ENCODE measurements around the gene TUT1.

The TUT1 gene

GRCh38 chr11:62542750-62543567 is 48.4 kb downstream of the TUT1 start:
- peak; percentile 42 to 72 for DNase-seq (ENCODE audit: low read depth in 1 of 2, low spot score in 1 of 2)

GRCh38 chr11:62542111-62542745 is 49.1 kb downstream of the TUT1 start:
- DNase-seq (ENCODE audit: low read depth in 1 of 2, low spot score in 1 of 2), result no peak

DNA sequence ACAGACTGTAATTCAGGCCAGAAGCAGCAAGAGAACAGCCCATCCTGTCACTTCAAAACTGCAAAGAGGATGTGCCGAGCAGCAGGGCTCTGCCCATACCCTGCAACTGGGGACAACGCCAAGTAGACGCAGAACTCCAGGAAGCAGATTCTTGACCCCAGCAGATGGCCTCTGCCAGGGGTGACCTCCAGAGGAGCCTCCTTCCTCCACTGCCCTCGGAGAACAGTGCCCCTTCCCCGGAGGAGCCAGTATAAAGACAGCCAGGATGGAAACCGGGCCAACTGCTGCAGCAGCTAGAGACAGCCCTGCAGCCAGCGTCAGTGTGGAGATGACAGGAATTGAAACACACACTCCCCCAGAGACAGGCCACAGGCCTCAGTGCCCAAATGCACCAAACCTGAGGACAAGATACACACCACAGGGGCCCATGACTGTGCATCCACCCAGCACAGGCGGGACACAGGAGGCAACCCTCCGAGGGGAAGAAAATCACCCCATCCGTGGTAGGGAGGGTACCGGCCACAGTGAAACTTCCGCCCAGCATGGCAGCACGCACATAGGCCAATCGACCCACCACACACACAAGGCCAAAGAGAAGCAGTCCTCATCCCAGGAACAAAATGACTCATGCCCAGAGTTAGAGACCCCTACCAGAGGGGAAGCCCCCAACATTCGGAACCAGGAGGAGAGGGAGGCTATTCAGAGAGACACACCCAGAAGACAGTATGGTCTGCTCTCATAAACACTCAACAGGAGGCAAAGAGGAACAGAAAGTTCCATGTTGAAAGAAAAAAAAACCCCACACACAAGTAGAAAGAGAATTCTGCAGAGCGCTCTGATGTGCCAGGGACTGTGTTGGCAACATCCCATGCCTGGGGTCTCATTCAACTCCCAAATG is 50.3 kb downstream of the TUT1 start:
- DNase-seq (ENCODE audit: low read depth in 1 of 2, low spot score in 1 of 2), result no peak

- DNase-seq (ENCODE audit: low read depth in 1 of 2, low spot score in 1 of 2), result peak in 1 of 2 donors; percentile 44
Observed at GRCh38 chr11:62539238-62539925, 51.9 kb downstream of the TUT1 start.

GRCh38 chr11:62538470-62539237 is 52.7 kb downstream of the TUT1 start:
- DNase-seq (ENCODE audit: low read depth in 1 of 2, low spot score in 1 of 2), result no peak

DNA sequence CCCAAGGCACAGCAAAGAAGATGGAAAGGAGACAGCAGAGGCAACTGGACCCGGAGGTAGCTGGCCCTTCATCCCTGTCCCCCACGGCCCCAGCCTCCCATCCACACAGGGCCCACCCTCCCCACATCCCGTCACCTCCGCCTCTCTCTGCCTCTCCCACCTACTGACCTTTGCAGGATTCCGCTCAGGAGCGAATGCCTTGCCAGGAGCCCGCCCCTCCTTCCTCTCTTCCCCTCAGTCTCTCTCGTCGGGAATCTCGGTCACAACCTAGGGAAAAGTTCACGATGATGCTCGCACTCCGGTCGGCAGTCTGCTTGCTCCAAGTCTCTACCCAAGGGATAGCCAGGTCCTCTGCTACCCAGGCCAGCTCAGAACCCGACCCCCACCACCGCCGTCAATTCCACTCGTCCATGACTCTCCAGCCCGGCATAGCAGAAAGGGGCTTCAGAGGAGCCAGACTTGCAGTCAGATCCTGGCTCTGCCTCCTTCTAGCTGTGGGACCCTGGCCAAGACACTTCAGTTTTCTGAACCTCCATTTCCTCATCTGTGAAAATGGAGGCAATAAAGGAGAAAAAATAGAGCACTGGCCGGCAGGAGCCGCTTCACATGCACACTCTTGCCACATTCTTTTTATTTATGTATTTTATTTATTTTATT is 54.9 kb downstream of the TUT1 start:
- DNase-seq (ENCODE audit: low read depth in 1 of 2, low spot score in 1 of 2), result no peak

DNA sequence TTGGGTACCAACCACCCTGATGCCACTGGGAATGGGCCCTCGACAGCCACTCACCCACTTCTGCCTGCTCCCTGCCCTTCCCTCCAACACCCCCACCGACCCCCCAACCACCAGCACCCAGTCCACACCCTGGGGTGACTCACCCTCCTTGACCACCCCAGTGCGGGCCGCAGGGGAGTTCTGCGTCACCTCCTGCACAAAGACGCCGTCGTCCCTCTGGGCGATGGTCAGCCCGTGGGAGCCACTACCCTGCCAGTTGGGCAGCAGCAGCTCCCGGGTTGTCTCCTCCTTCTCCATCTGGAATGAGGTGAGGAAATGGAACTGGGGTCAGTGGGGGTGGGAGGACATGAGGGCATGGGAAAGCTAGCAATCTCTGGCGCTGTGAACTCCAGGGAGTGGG is 55.5 kb downstream of the TUT1 start:
- no peak for DNase-seq (ENCODE audit: low read depth in 1 of 2, low spot score in 1 of 2)

DNA sequence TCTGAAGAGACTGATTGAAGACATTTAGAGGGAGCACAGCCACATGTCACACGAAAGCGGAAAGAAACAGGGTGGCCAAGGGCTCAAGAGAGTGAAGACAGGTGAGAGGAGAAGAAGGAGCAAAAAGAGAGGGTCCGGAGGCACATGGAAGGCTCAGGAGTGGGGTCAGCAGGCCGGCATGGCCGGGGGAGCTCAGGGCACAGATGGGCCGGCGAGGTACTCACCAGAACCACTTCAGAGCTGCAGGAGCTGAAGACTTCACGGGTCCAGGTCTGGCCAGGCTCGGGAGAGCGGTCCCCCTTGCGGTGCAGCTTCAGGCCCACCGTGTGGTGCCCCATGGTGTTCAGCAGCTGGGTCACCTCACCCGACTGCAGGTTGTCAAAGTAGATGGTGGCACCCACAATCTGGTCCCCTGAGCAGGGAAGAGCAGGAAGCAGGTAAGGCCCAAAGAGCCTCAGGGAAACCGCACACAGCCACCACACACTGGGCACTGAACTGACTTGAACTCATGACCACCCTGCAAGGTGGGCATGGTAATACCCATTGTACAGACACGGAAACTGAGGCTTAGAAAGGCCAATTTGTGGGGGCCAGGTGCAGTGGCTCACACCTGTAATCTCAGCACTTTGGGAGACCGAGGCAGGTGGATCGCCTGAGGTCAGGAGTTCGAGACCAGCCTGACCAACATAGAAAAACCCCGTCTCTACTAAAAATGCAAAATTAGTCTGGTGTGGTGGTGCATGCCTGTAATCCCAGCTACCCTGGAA is 56.4 kb downstream of the TUT1 start:
- DNase-seq (ENCODE audit: low read depth in 1 of 2, low spot score in 1 of 2), result no peak

DNA sequence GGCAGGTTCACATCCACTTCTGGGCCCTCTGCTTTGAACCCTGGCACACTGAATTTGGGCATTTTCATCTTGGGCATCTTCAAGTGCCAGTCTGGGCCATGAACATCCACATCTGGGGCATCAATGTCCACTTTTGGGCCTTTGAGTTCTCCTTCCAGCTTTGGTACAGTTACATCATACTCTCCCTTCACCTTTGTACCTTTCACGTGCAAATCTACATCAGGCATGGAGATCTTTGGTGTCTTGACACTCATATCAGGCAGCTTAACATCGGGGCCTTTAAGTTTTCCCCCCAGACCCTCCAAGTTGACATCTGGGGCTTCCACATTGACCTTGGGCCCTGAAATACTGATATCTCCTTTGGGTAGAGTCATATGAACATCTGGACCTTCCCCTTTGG is 59.2 kb downstream of the TUT1 start:
- DNase-seq (ENCODE audit: low read depth in 1 of 2, low spot score in 1 of 2), result no peak

Data from stimulated activated CD4-positive, alpha-beta T cell treated with anti-CD3 and anti-CD28 coated beads, Interleukin-15, amount 100 ng/mL, for 1 hour (primary cell).